Activated CD4-positive, alpha-beta T cell treated with anti-CD3 and anti-CD28 coated beads, Interleukin-2, amount 50 U/mL, for 1 hour (primary cell): ENCODE data around the gene MEIG1.
"Not testable (repeated sequence)": the region's sequence is repeated elsewhere in the genome, so short reads cannot be mapped to it uniquely, and the experiment has no call there.

Experiments
- DNase-seq: peaks from one replicate; pipeline ENCODE4 v3.0.0-alpha.2; 2020

The MEIG1 gene

DNA sequence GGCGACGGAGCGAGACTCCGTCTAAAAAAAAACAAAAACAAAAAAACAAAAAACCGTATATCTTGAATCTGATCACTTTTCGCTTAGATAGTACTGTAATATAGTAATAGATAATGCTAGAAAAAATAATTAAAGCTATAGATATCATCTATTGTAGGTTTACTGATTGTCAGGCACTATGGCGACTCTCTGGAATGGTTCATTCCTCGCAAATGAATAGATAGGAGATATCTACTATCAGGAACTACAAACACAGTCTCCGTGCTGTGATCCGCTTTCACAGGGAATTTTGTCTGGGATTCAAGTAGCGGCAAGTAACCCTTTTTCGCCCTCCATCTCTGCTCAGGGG is 342 bp upstream of the MEIG1 start:
- no peak for DNase-seq

DNA sequence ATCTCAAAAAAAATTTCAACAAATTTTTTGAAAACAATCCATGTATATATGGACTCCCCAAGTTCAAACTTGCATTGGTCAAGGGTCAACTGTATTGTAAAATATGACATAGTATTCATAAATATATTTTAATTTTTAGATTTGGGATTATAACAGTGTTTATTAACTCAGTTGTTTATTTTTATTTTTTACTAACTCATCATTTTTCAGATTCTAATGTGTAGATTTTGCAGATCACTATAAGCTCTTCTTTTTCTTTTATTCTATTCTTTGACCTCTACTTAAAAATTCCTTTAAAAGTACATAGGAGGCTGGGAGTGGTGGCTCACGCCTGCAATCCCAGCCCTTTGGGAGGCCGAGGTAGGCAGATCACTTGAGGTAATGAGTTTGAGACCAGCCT is 8.7 kb downstream of the MEIG1 start:
- DNase-seq, result no peak

DNA sequence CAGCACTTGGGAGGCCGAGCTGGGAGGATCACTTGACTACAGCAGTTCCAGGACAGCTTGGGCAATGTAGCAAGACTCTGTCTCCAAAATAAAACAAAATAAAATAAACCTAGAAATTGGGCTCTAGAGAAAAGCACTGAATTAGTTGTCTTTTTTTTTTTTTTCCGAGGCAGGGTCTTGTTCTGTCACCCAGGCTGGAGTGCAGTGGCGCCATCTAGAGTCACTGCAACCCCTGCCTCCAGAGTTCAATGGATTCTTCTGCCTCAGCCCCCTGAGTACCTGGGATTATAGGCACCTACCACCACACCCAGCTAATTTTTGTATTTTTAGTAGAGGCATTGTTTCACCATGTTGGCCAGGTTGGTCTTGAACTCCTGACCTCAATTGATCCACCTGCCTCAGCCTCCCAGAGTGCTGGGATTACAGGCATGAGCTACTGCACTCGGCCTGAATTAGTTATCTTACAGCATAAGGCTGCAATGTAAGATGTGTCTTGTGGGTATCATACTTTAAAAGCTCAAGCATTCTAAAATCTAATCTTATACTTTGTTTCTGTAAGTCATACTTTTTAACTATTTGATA is 12.8 kb downstream of the MEIG1 start:
- DNase-seq, result peak; percentile 51

DNA sequence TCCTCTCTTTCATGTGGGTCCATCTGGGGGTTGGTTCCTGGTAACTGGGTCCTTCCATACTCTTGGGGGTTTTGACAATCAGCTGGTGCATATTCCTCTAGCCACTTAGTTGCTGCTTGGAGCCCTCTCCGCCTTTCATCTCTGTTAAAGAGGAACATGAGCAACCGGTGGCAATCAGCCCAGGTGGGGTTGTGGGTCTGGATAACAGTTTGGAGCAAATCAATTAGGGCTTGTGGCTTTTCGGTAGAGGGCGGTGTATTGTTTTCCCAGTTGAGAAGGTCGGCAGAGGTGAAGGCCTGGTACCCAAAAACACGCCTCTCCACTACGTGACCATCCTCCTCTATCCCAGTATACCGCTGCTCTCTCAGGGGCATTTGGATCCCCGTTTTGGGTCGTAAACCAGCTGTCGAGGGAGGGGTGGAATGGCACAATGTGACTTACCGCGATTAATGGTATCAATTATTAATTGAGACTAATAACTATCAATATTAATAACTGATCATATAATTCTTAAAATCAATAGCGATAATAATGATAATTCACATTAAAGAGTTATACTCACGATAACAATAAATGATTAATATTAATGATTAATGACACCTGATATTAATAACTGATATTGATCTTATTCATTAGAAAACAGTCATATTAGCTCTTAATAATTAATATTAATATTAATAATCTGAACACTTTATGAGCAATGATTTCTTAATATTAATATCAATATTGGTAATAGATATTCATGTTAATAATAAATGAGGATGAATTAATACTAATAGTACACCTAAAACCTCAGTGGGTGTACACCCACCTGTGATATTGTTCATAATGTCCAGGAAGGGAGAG is 15.2 kb downstream of the MEIG1 start:
- DNase-seq, result not testable (repeated sequence)

DNA sequence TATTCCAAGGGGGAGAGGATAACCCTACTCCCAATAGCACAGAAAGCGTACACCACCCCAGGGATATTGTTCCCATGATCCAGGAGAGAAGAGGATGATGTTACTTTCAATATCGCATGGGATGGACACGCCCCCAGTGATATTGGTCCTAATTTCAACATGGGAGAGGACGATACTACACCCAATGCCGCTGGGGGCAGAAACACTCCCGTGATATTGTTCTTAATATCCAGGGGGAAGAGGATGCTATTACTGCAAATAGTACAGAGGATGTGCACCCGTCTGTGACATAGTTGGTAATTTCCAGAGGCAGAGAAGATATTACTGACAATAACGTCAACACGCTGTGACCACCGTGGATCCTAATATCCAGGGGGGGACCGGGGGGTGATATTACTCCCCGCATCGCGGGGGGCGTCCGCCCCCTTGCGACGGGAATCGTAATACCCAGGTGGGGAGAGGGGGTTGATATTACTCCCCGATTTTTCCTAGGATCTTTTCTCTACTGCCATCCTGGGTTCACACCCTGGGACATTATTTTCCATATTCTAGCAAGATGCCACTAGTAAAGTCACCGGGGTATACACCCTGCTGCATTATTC is 16.6 kb downstream of the MEIG1 start:
- no peak for DNase-seq

DNA sequence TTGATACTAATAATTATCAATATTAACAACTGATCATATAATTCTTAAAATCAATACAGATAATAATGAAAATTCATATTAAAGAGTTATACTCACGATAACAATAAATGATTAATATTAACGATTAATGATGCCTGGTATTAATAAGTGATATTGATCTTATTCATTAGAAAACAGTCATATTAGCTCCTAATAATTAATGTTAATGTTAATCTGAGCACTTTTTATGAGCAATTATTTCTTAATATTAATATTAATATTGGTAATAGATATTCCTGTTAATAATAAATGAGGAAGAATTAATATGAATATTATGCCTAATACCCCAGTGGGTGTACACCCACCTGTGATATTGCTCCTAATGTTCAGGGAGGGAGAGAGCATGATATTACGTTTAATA is 23.6 kb downstream of the MEIG1 start:
- no peak for DNase-seq

DNA sequence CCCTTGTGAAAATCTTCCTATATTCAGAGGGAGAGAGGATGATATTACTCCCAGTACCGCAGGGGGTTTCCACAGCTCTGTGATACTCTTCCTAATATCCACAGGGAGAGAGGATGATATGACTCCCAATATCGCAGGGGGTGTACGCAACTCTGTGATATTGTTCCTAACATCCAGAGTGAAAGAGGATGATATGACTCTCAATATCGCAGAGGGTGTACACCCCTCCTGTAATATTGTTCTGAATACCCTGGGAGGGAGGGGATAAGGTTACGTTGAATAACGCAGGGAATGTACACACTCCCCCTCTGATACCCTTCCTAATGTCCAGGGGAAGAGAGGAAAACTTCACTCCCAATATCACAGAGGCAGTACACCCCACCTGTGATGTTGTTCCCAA is 30.4 kb downstream of the MEIG1 start:
- DNase-seq, result not testable (repeated sequence)

DNA sequence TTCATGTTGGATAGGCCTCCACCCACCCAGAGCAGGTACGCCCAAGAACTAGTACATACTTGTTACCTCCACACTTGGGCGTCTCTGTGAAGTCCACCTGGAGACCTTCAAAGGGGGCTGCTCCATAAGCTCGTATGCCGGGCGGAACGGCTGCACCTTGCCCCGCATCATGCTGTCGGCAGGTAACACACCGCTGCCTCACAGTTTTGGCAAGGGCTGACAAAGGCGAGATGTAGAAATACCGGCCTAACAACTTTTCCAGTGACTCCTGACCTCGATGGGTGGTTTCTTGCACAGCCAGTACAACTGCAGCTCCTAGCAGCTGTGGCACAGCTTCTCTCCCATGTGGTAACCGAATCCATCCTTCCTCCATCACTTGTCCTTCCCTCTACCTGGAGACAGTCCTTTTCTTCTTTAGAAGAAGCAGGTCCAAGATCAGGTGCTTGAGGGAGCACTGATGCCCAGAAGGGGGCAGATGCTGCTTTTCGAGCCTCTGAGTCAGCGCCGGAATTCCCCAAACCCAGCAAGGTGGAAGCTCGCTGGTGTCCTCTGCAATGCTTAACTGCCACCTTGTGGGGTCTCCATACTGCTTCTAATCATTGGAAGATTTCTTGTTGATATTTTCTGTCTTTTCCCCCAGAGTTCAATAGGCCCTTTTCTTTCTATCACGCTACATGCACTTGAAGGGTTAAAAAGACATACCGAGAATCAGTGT is 32.0 kb downstream of the MEIG1 start:
- DNase-seq, result peak; percentile 29

DNA sequence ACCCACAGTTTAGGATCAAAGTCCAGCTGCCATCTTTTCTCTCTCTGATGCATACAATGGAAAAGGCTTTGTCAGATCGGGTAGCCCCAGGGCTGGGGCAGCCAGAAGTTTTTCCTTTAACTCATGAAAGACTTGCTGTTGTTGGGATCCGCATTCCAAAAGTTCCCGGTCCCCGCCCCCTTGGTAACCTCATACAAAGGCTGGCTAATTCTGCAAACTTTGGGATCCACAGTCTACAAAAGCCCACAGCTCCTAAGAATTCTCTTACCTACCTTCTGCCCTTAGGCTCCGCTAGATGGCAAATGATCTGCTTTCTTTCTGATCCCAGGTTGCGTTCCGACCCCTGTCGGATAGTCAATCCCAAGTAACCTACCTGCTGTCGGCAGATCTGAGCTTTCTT is 33.1 kb downstream of the MEIG1 start:
- DNase-seq, result not testable (repeated sequence)

DNA sequence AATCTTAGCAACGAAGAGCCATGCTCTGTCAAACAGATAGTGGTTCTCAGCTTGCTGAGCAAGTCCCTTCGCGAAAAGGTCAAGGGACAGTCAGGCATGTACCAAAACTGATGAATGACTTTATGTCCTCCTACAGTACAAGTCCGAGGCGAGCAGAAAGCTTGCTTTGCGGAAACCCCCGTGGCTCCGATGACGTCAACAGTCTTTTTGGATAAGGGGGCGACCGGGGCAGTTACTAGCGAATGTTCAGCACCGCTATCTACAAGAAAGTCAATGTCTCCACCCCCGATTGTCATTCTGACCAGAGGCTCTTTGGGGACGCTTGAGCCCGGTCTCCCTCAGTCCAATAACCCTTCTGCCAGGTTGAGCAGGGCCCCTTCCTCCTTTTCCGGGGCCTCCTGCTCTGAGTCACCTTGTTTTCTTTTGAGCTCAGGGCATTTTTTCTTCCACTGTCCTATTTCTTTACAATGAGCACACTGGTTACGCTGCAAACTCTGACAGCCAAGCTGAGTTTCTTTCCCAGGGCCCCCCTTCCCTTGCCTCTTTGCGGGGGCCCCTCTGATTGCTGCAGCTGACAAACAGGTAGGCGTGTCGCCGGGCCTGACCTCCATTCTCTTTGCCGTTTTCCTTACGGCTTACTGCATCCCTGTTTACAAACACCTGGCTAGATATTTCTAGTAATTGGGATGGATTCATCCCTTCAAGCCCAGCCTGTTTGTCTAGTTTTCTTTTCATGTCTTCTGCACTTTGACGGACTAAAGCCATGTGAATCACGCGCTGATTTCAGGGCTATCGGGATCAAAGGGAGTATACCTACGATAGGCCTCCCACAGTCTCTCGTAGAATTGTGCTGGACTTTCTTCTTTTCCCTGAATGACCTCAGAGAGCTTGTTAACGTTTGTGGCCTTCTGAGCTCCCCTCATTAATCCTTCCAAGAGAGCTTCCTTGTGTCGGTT is 34.6 kb downstream of the MEIG1 start:
- not testable (repeated sequence) for DNase-seq

DNA sequence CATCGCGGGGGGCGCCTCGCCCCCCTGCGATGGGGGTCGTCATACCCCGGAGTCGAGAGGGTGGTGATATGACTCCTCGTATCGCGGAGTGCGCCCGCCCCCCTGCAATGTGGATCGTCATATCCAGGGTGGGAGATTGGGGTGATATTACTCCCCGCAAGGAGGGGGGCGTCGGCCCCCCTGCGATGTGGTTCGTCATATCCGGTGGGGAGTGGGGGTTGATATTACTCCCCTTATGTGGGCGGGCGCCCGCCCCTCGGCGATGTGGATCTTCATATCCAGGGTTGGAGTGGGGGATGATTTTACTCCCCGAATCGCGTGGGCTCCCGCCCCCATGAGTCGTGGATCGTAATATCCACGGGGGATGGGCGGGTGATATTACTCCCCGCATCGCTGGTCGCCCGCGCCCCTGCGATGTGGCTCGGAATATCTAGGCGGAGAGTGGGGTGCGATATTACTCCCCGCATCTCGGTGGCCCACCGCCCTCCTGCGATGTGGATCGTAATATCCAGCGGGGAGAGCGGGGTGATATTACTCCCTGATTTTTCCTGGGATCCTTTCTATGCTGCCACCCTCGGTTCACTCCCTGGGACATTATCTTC is 36.9 kb downstream of the MEIG1 start:
- no peak for DNase-seq

DNA sequence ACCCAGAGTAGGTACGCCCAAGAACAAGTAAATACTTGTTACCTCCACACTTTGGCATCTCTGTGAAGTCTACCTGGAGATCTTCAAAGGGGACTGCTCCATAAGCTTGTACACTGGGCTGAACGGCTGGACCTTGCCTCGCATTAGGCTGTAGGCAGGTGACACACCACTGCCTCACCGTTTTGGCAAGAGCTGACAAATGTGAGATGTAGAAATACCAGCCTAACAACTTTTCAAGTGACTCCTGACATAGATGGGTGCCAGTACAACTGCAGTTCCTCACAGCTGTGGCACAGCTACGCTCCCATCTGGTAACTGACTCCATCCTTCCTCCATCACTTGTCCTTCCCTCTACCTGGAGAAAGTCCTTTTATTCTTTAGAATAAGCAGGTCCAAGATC is 54.3 kb downstream of the MEIG1 start:
- not testable (repeated sequence) for DNase-seq

DNA sequence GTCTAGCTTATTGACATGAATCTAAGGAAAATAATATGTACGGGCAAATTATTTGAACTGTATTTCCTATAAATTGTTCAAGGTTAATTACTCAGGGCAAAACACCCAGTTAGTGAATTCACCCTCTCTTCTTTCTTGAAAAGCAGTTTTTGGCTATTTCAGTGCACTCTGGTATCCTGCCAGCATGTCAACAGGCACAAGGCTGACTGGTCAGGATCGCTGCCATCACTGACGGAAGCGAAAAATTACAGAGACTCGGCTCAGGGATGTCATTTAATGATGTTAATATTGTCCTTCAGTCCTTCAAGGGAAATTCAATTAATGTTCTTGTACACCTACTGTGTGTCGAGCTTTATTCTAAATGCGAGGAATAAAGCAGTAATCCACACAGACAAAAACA is 56.3 kb downstream of the MEIG1 start:
- DNase-seq, result no peak

DNA sequence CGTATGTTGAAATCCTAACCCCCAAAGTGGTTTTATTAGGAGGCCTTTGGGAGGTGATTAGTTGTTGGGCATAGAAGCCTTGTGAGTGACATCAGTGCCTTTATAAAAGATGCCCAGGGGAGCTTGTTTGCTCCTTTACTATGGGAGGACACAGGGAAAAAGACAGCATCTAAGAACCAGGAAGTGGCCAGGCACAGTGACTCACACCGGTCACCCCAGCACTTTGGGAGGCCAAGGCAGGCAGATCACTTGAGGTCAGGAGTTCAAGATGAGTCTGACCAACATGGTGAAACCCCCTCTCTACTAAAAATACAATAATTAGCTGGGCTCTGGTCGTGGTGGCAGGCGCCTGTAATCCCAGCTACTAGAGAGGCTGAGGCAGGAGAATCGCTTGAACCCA is 61.8 kb downstream of the MEIG1 start:
- not testable (repeated sequence) for DNase-seq
